Keratinocyte (primary cell): ENCODE data around the gene SLC16A9. TPM values are rescaled to one million over a fixed set of nuclear protein-coding genes. Genes with fewer than 3 reads are reported as not detected.

Experiments used
- DNase-seq: peaks from one replicate; pipeline ENCODE4 v3.0.0-alpha.2; 2011; ENCODE audit warnings: low read depth, missing footprints, low spot score
- FAIRE-seq: peaks from 2 replicates; lab custom pipeline; 2011; peaks lifted over from hg19 to GRCh38; lab: Jason Lieb, UNC
- H2AFZ ChIP-seq: 2 replicates; pipeline ENCODE4 v1.6.0; 2012; ENCODE audit warnings: low read length, control low read depth, inconsistent platforms; ENCODE audit not compliant: control insufficient read depth
- H3K27ac ChIP-seq: 2 replicates; pipeline ENCODE4 v1.5.1; 2011; ENCODE audit warnings: low read length; ENCODE audit not compliant: control insufficient read depth, insufficient read depth
- H3K27me3 ChIP-seq: 3 replicates; pipeline ENCODE4 v1.6.0; 2011; ENCODE audit warnings: low read length; ENCODE audit not compliant: control insufficient read depth, insufficient read depth; ENCODE audit errors: extremely low read depth
- H3K36me3 ChIP-seq, 2 experiments: 2 replicates in 1 of 2; 3 replicates in 1 of 2; pipeline ENCODE4 v1.5.1; 2011; ENCODE audit warnings: low read length in 2 of 2, mild to moderate bottlenecking in 1 of 2; ENCODE audit not compliant: control insufficient read depth in 2 of 2, insufficient read depth in 2 of 2; ENCODE audit errors: extremely low read depth in 1 of 2
- H3K4me1 ChIP-seq: 3 replicates; pipeline ENCODE4 v1.5.1; 2011; ENCODE audit warnings: low read length; ENCODE audit not compliant: control insufficient read depth, insufficient read depth; ENCODE audit errors: extremely low read depth
- H3K4me2 ChIP-seq: 3 replicates; pipeline ENCODE4 v1.6.0; 2011; ENCODE audit warnings: low read depth, low read length; ENCODE audit not compliant: control insufficient read depth, insufficient read depth; ENCODE audit errors: extremely low read depth
- H3K4me3 ChIP-seq, 3 experiments: fragments of 200-600 bp in 1 of 3; sonication (generic) in 1 of 3; 2 replicates in 2 of 3; 3 replicates in 1 of 3; pipeline ENCODE4 v1.5.1; 2011 to 2016; ENCODE audit warnings: low read length in 3 of 3, mild to moderate bottlenecking in 3 of 3, control low read depth in 2 of 3, inconsistent platforms in 1 of 3, low read depth in 1 of 3, mixed read lengths in 1 of 3, mixed run types in 1 of 3, moderate library complexity in 1 of 3; ENCODE audit not compliant: control insufficient read depth in 2 of 3, insufficient read depth in 2 of 3; ENCODE audit errors: extremely low read depth in 1 of 3
- H3K79me2 ChIP-seq: 2 replicates; pipeline ENCODE4 v1.6.0; 2012; ENCODE audit warnings: low read length; ENCODE audit not compliant: control insufficient read depth, insufficient read depth
- H3K9ac ChIP-seq: 3 replicates; pipeline ENCODE4 v1.6.0; 2011; ENCODE audit warnings: low read length; ENCODE audit not compliant: control insufficient read depth, insufficient read depth; ENCODE audit errors: extremely low read depth
- H3K9me1 ChIP-seq: 3 replicates; pipeline ENCODE4 v1.6.0; 2011; ENCODE audit warnings: low read length; ENCODE audit not compliant: control insufficient read depth, insufficient read depth; ENCODE audit errors: extremely low read depth
- H3K9me3 ChIP-seq: 2 replicates; pipeline ENCODE4 v1.5.1; 2012; ENCODE audit warnings: low read depth, low read length; ENCODE audit not compliant: control insufficient read depth
- H4K20me1 ChIP-seq: 3 replicates; pipeline ENCODE4 v1.6.0; 2011; ENCODE audit warnings: low read length; ENCODE audit not compliant: control insufficient read depth, insufficient read depth; ENCODE audit errors: extremely low read depth
- CTCF ChIP-seq, 3 experiments: IDR thresholded peaks in 1 of 3; conservative IDR thresholded peaks in 1 of 3; optimal IDR thresholded peaks in 1 of 3; 2 replicates in 2 of 3; 3 replicates in 1 of 3; pipeline versions ENCODE3 to v1.5.1; 2011; ENCODE audit warnings: low read length in 3 of 3, mild to moderate bottlenecking in 3 of 3, moderate library complexity in 2 of 3, control low read depth in 1 of 3, inconsistent platforms in 1 of 3; ENCODE audit not compliant: insufficient read depth in 2 of 3; ENCODE audit errors: extremely low read depth in 1 of 3
- EZH2 ChIP-seq: IDR thresholded peaks from one replicate; pipeline ENCODE4 v1.6.1; 2012; ENCODE audit warnings: inconsistent platforms, mild to moderate bottlenecking, low read length, moderate library complexity
- dilution Hi-C: fragments of 300-500 bp; cut with MboI; formaldehyde crosslinking; loops from one replicate; pipeline ENCODE4 v1.7.0; 2020; ENCODE audit warnings: low sequenced_read_pairs; ENCODE audit not compliant: extremely low pct_ligation_motif_present
- polyA plus RNA-seq, 5 experiments: library from polyadenylated mRNA; depleted of rRNA in 3 of 5; stranded (reverse) in 3 of 5; stranded (forward) in 1 of 5; unstranded in 1 of 5; fragments of >200 nt; gene quantifications; 1 replicate in 1 of 5; 2 replicates in 3 of 5; 3 replicates in 1 of 5; pipeline versions ENCODE4 v1.2.1 to v1.2.3, GENCODE V29; 2011 to 2012; ENCODE audit warnings: missing spikeins in 2 of 5, low read depth in 1 of 5, low replicate concordance in 1 of 5

The SLC16A9 gene
- polyA plus RNA-seq, 1 donor (not counting 4 experiments of a cell fraction or from before 2014, with no cell fraction given), result 4.5 TPM

DNA sequence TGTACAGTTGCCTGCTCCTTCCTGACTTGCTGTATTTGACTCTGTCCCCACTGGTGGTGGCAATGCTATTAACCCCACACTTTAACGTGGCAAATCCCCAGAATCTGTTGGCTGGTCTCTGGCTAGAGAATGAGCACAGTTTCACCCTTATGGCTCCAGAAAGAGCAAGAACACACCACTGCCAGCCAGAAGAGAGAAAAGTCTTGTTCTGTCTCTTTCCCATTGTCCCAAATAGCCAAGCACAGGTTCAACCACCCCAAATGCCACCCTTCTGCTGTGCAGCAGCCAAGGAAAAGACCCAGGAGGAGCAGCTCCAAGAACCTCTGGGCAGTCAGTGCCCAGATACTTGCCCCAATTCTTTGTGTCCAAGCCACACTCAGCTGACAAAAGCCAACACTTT is 11.3 kb downstream of the SLC16A9 start:
- Histone ChIP-seq H3K4me2 (no peak overlapping the region), H3K9ac (no peak overlapping the region), H3K27ac (no peak overlapping the region), H3K4me1 (no peaks in the 10 kb centered on the region), H3K4me3 (no peak overlapping the region), H2AFZ (no peak overlapping the region), H4K20me1 (no peaks in the 10 kb centered on the region), H3K36me3 (no peaks in the 10 kb centered on the region), H3K9me1 (no peaks in the 10 kb centered on the region), H3K9me3 (no peaks in the 10 kb centered on the region), H3K79me2 (no peaks in the 10 kb centered on the region), H3K27me3 (no peaks in the 10 kb centered on the region)
- FAIRE-seq, result no peak
- dilution Hi-C loops, result no loop called here
- no peak for DNase-seq
- TF ChIP-seq EZH2 (no peak), CTCF (optimal IDR thresholded peaks at IDR 0.05 in 1 of 3, IDR thresholded peaks at IDR 0.05 in 1 of 3, conservative IDR thresholded peaks at IDR 0.05 in 1 of 3; ENCODE audit: extremely low read depth in 1 of 3, insufficient read depth in 2 of 3, low read length in 3 of 3) (no peak)

- H3K27ac ChIP-seq, result no peak overlapping the region
- no peak for DNase-seq
- no peak overlapping the region for H3K9ac ChIP-seq
- no peak for FAIRE-seq
- H3K9me3 ChIP-seq, result no peaks in the 10 kb centered on the region
- no peaks in the 10 kb centered on the region for H3K36me3 ChIP-seq
- H3K4me2 ChIP-seq, result no peak overlapping the region
- no peaks in the 10 kb centered on the region for H3K9me1 ChIP-seq
- no peaks in the 10 kb centered on the region for H3K79me2 ChIP-seq
- dilution Hi-C loops, result no loop called here
- TF ChIP-seq CTCF (optimal IDR thresholded peaks at IDR 0.05 in 1 of 3, IDR thresholded peaks at IDR 0.05 in 1 of 3, conservative IDR thresholded peaks at IDR 0.05 in 1 of 3; ENCODE audit: extremely low read depth in 1 of 3, insufficient read depth in 2 of 3, low read length in 3 of 3), result no peak
- no peak for TF ChIP-seq EZH2
- no peaks in the 10 kb centered on the region for H4K20me1 ChIP-seq
- no peaks in the 10 kb centered on the region for H3K27me3 ChIP-seq
- H3K4me1 ChIP-seq, result no peaks in the 10 kb centered on the region
- H2AFZ ChIP-seq, result no peak overlapping the region
- H3K4me3 ChIP-seq, result no peak overlapping the region
Measured at GRCh38 chr10:59695637-59696036, 14.0 kb downstream of the SLC16A9 start.
